Naive B cell (primary cell): ENCODE measurements around the gene PPP1R12B. TPM values are rescaled to one million over a fixed set of nuclear protein-coding genes. Genes with fewer than 3 reads are reported as not detected.
A peak's percentile ranks its signal among the peaks of the same experiment; 100 is the strongest.

Experiments
- ATAC-seq, 2 donors: fragments of 150-1000 bp; cut with Tn5 transposase; 2 replicates each; pipeline ENCODE4 v1.10.0; 2021; ENCODE audit warnings: low read depth in 2 of 2, mild to moderate bottlenecking in 2 of 2, moderate library complexity in 2 of 2
- DNase-seq: peaks from one replicate; pipeline ENCODE4 v3.0.0; 2022
- H3K27ac Mint-ChIP-seq, 6 donors: one replicate each; pipeline ENCODE4 v1.8.0; 2020 to 2022; ENCODE audit warnings: mild to moderate bottlenecking in 6 of 6, mixed read lengths in 6 of 6, moderate library complexity in 5 of 6, inconsistent platforms in 2 of 6
- H3K27me3 Mint-ChIP-seq, 3 donors: one replicate each; pipeline ENCODE4 v1.8.0; 2021 to 2022; ENCODE audit warnings: mixed read lengths in 3 of 3, mild to moderate bottlenecking in 1 of 3
- H3K36me3 Mint-ChIP-seq, 2 donors: one replicate each; pipeline ENCODE4 v1.8.0; 2020 to 2022; ENCODE audit warnings: mixed read lengths in 2 of 2, inconsistent platforms in 1 of 2, mild to moderate bottlenecking in 1 of 2
- H3K4me1 Mint-ChIP-seq, 3 donors: one replicate each; pipeline ENCODE4 v1.8.0; 2020 to 2022; ENCODE audit warnings: mixed read lengths in 3 of 3, inconsistent platforms in 1 of 3, mild to moderate bottlenecking in 1 of 3, moderate library complexity in 1 of 3
- H3K4me3 Mint-ChIP-seq, 8 donors: one replicate each; pipeline ENCODE4 v1.8.0; 2020 to 2022; ENCODE audit warnings: mild to moderate bottlenecking in 8 of 8, mixed read lengths in 8 of 8, moderate library complexity in 8 of 8, inconsistent platforms in 2 of 8
- H3K9me3 Mint-ChIP-seq, 7 donors: one replicate each; pipeline ENCODE4 v1.8.0; 2020 to 2022; ENCODE audit warnings: mixed read lengths in 7 of 7, mild to moderate bottlenecking in 5 of 7, inconsistent platforms in 2 of 7, moderate library complexity in 1 of 7
- polyA plus RNA-seq, 6 donors: library from polyadenylated mRNA; unstranded; fragments of 300-500 nt; fragmentation: Illumina TruSeq; gene quantifications; one replicate each; pipeline ENCODE4 v1.2.3, GENCODE V29; 2021; ENCODE audit warnings: low read depth in 6 of 6

The PPP1R12B gene
- 10 to 100 TPM in 1 of 6 donors, 1 to 10 TPM in 4, not detected in 1; 2.3 to 13.5 (median 6.6) TPM for polyA plus RNA-seq

- Mint-ChIP-seq H3K36me3 (no peaks in the 10 kb centered on the region), H3K4me3 (peak within 1 kb of the TSS; percentile 91 to 100 (median 96)), H3K9me3 (no peaks in the 10 kb centered on the region), H3K27me3 (no peaks in the 10 kb centered on the region), H3K27ac (peak within 1 kb of the TSS; percentile 89 to 97 (median 94)), H3K4me1 (peaks cover 19 to 28% (median 26%) of the 10 kb centered on the region in 3 donors)
- ATAC-seq (peak; percentile 95 to 96), DNase-seq (peak; percentile 94)
Measured at GRCh38 chr1:202348509-202349205, at the start of gene PPP1R12B. Gene PPP1R12B, plus strand, starts transcription at chr1:202348699. Its CDS starts 153 bp downstream, at chr1:202348852.

GRCh38 chr1:202302166-202302565 lies 46.3 kb upstream of the PPP1R12B start:
- Mint-ChIP-seq H3K4me3 (no peak overlapping the region), H3K27ac (no peak overlapping the region), H3K9me3 (no peaks in the 10 kb centered on the region), H3K4me1 (no peaks in the 10 kb centered on the region), H3K27me3 (peaks cover 9 to 29% (median 20%) of the 10 kb centered on the region in 3 donors), H3K36me3 (no peaks in the 10 kb centered on the region)
- DNase-seq (no peak), ATAC-seq (no peak)

- Mint-ChIP-seq H3K4me1 (peaks cover 0 to 11% (median 0%) of the 10 kb centered on the region in 3 donors), H3K4me3 (no peak overlapping the region), H3K27me3 (peaks cover 4 to 38% (median 17%) of the 10 kb centered on the region in 3 donors), H3K9me3 (no peaks in the 10 kb centered on the region), H3K36me3 (no peaks in the 10 kb centered on the region), H3K27ac (no peak overlapping the region)
- no peak for ATAC-seq
- no peak for DNase-seq
Measured at GRCh38 chr1:202304375-202304774, 44.1 kb upstream of the PPP1R12B start.

- peaks cover 0 to 11% (median 0%) of the 10 kb centered on the region in 3 donors for H3K4me1 Mint-ChIP-seq
- no peak overlapping the region for H3K4me3 Mint-ChIP-seq
- H3K27ac Mint-ChIP-seq: no peak overlapping the region
- peaks cover 0 to 30% (median 17%) of the 10 kb centered on the region in 3 donors for H3K27me3 Mint-ChIP-seq
- ATAC-seq (no peak), DNase-seq (no peak)
- H3K36me3 Mint-ChIP-seq: no peaks in the 10 kb centered on the region
- H3K9me3 Mint-ChIP-seq: no peaks in the 10 kb centered on the region
Measured at GRCh38 chr1:202305168-202305567, 43.3 kb upstream of the PPP1R12B start.

GRCh38 chr1:202306535-202307345 lies 41.8 kb upstream of the PPP1R12B start:
- DNase-seq (no peak), ATAC-seq (no peak)
- Mint-ChIP-seq H3K4me1 (peaks cover 0 to 11% (median 0%) of the 10 kb centered on the region in 3 donors), H3K4me3 (no peak overlapping the region), H3K36me3 (no peaks in the 10 kb centered on the region), H3K27me3 (peaks cover 4 to 38% (median 23%) of the 10 kb centered on the region in 3 donors), H3K9me3 (no peaks in the 10 kb centered on the region), H3K27ac (no peak overlapping the region)

- DNase-seq: no peak
- no peak overlapping the region for H3K4me3 Mint-ChIP-seq
- no peak for ATAC-seq
- peaks cover 11 to 38% (median 25%) of the 10 kb centered on the region in 3 donors for H3K27me3 Mint-ChIP-seq
- no peaks in the 10 kb centered on the region for H3K36me3 Mint-ChIP-seq
- H3K4me1 Mint-ChIP-seq: peaks cover 0 to 11% (median 0%) of the 10 kb centered on the region in 3 donors
- peak overlapping the region in 1 of 6 donors; percentile 67 for H3K27ac Mint-ChIP-seq
- no peaks in the 10 kb centered on the region for H3K9me3 Mint-ChIP-seq
Measured at GRCh38 chr1:202310071-202310725, 38.3 kb upstream of the PPP1R12B start.

- DNase-seq (no peak), ATAC-seq (no peak)
- no peak overlapping the region for H3K27ac Mint-ChIP-seq
- H3K4me1 Mint-ChIP-seq: peaks cover 0 to 11% (median 0%) of the 10 kb centered on the region in 3 donors
- H3K36me3 Mint-ChIP-seq: no peaks in the 10 kb centered on the region
- peaks cover 15 to 38% (median 25%) of the 10 kb centered on the region in 3 donors for H3K27me3 Mint-ChIP-seq
- H3K4me3 Mint-ChIP-seq: no peak overlapping the region
- H3K9me3 Mint-ChIP-seq: no peaks in the 10 kb centered on the region
Measured at GRCh38 chr1:202310746-202311145, 37.8 kb upstream of the PPP1R12B start.

GRCh38 chr1:202311875-202312635 lies 36.4 kb upstream of the PPP1R12B start:
- peaks cover 17 to 33% (median 25%) of the 10 kb centered on the region in 3 donors for H3K27me3 Mint-ChIP-seq
- no peak overlapping the region for H3K27ac Mint-ChIP-seq

GRCh38 chr1:202315576-202316168 lies 32.8 kb upstream of the PPP1R12B start:
- H3K27me3 Mint-ChIP-seq: peaks cover 26 to 30% (median 30%) of the 10 kb centered on the region in 3 donors
- peak; percentile 69 to 87 for ATAC-seq
- H3K4me1 Mint-ChIP-seq: no peaks in the 10 kb centered on the region
- peak overlapping the region in 1 of 8 donors; percentile 18 for H3K4me3 Mint-ChIP-seq
- no peaks in the 10 kb centered on the region for H3K9me3 Mint-ChIP-seq
- H3K27ac Mint-ChIP-seq: peak overlapping the region in 1 of 6 donors; percentile 68
- DNase-seq: peak; percentile 52
- H3K36me3 Mint-ChIP-seq: no peaks in the 10 kb centered on the region

More at GRCh38 chr1:202311875-202312635, 36.4 kb upstream of the PPP1R12B start:
- no peak for DNase-seq
- no peak for ATAC-seq
- H3K4me1 Mint-ChIP-seq: peaks cover 0 to 11% (median 0%) of the 10 kb centered on the region in 3 donors
- no peak overlapping the region for H3K4me3 Mint-ChIP-seq
- H3K9me3 Mint-ChIP-seq: no peaks in the 10 kb centered on the region
- H3K36me3 Mint-ChIP-seq: no peaks in the 10 kb centered on the region

GRCh38 chr1:202316186-202316585 lies 32.3 kb upstream of the PPP1R12B start:
- no peaks in the 10 kb centered on the region for H3K36me3 Mint-ChIP-seq
- H3K27me3 Mint-ChIP-seq: peaks cover 26 to 30% (median 30%) of the 10 kb centered on the region in 3 donors
- ATAC-seq (no peak), DNase-seq (no peak)
- H3K27ac Mint-ChIP-seq: no peak overlapping the region
- H3K4me1 Mint-ChIP-seq: no peaks in the 10 kb centered on the region
- H3K9me3 Mint-ChIP-seq: no peaks in the 10 kb centered on the region
- no peak overlapping the region for H3K4me3 Mint-ChIP-seq

GRCh38 chr1:202317941-202318925 lies 30.3 kb upstream of the PPP1R12B start:
- ATAC-seq (no peak), DNase-seq (no peak)
- no peaks in the 10 kb centered on the region for H3K36me3 Mint-ChIP-seq
- H3K4me1 Mint-ChIP-seq: no peaks in the 10 kb centered on the region
- H3K27me3 Mint-ChIP-seq: peaks cover 21 to 27% (median 22%) of the 10 kb centered on the region in 3 donors
- H3K9me3 Mint-ChIP-seq: no peaks in the 10 kb centered on the region
- H3K4me3 Mint-ChIP-seq: no peak overlapping the region
- H3K27ac Mint-ChIP-seq: peak overlapping the region in 1 of 6 donors; percentile 32
